Activated naive CD4-positive, alpha-beta T cell treated with anti-CD3 and anti-CD28 coated beads, Interleukin-2, amount 50 U/mL, for 24 hours (primary cell): ENCODE data around the gene MICB.

Experiments used
- H3K27ac Mint-ChIP-seq: one replicate; pipeline ENCODE4 v1.8.0; 2021; ENCODE audit warnings: mild to moderate bottlenecking, mixed read lengths
- H3K27me3 Mint-ChIP-seq: one replicate; pipeline ENCODE4 v1.8.0; 2021; ENCODE audit warnings: mixed read lengths
- H3K36me3 Mint-ChIP-seq: one replicate; pipeline ENCODE4 v1.8.0; 2021; ENCODE audit warnings: mixed read lengths
- H3K4me1 Mint-ChIP-seq: one replicate; pipeline ENCODE4 v1.8.0; 2021; ENCODE audit warnings: mixed read lengths
- H3K4me3 Mint-ChIP-seq: one replicate; pipeline ENCODE4 v1.8.0; 2021; ENCODE audit warnings: mild to moderate bottlenecking, mixed read lengths
- H3K9me3 Mint-ChIP-seq: one replicate; pipeline ENCODE4 v1.8.0; 2021; ENCODE audit warnings: mixed read lengths

Gene MICB

DNA sequence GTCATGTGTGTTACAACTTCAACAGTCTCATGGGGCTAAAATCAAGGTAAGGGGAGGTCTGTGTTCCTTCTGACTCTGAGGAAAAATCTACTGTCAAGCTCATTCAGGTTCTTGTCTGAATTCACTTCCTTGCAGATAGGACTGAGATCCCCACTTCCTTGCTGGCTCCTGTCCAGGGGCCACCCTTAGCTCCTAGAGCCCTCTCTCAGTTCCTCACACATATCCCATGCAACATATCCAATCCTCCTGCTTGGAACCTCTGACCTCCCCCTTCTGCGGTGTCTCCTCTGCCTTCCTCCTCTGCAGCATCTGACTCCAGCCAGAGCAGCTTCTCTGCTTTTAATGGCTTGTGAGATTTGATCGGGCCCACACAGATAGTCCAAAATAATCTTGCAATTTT, 27.1 kb upstream of the MICB start:
- no peaks in the 10 kb centered on the region for H3K9me3 Mint-ChIP-seq
- H3K27me3 Mint-ChIP-seq = no peaks in the 10 kb centered on the region
- H3K36me3 Mint-ChIP-seq = peaks cover 11% of the 10 kb centered on the region
- no peak overlapping the region for H3K4me3 Mint-ChIP-seq
- H3K27ac Mint-ChIP-seq = peak overlapping the region; percentile 61
- H3K4me1 Mint-ChIP-seq = peaks cover 93% of the 10 kb centered on the region

- no peak overlapping the region for H3K27ac Mint-ChIP-seq
- H3K4me1 Mint-ChIP-seq = peaks cover 84% of the 10 kb centered on the region
- no peaks in the 10 kb centered on the region for H3K9me3 Mint-ChIP-seq
- H3K36me3 Mint-ChIP-seq = peaks cover 9% of the 10 kb centered on the region
- H3K4me3 Mint-ChIP-seq = peak overlapping the region; percentile 24
- no peaks in the 10 kb centered on the region for H3K27me3 Mint-ChIP-seq
Observed at GRCh38 chr6:31471711-31472110, 26.2 kb upstream of the MICB start.

- Mint-ChIP-seq H3K9me3 (no peaks in the 10 kb centered on the region), H3K4me1 (peaks cover 82% of the 10 kb centered on the region), H3K27ac (peak overlapping the region; percentile 43), H3K36me3 (peaks cover 5% of the 10 kb centered on the region), H3K4me3 (peak overlapping the region; percentile 24), H3K27me3 (no peaks in the 10 kb centered on the region)
Observed at GRCh38 chr6:31472259-31472658, 25.7 kb upstream of the MICB start.

DNA sequence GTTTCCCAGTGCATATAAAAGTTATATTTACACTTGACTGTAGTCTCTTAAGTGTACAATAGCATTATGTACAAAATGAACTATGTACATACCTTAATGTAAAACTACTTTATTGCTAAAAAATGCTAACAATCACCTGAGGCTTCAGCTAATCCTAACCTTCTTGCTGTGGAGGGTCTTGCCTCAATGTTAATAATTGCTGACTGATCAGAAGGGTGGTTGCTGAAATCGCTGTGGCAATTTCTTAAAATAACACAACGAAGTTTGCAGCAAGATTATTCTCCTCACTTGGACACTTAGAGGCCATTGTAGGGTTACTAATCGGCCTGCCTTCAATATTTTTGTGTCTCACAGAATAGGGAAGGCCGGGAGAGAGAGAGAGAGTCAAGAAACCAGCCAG, 24.7 kb upstream of the MICB start:
- H3K4me1 Mint-ChIP-seq = peaks cover 73% of the 10 kb centered on the region
- no peak overlapping the region for H3K4me3 Mint-ChIP-seq
- H3K9me3 Mint-ChIP-seq = no peaks in the 10 kb centered on the region
- H3K27me3 Mint-ChIP-seq = no peaks in the 10 kb centered on the region
- H3K27ac Mint-ChIP-seq = no peak overlapping the region
- H3K36me3 Mint-ChIP-seq = peaks cover 1% of the 10 kb centered on the region

DNA sequence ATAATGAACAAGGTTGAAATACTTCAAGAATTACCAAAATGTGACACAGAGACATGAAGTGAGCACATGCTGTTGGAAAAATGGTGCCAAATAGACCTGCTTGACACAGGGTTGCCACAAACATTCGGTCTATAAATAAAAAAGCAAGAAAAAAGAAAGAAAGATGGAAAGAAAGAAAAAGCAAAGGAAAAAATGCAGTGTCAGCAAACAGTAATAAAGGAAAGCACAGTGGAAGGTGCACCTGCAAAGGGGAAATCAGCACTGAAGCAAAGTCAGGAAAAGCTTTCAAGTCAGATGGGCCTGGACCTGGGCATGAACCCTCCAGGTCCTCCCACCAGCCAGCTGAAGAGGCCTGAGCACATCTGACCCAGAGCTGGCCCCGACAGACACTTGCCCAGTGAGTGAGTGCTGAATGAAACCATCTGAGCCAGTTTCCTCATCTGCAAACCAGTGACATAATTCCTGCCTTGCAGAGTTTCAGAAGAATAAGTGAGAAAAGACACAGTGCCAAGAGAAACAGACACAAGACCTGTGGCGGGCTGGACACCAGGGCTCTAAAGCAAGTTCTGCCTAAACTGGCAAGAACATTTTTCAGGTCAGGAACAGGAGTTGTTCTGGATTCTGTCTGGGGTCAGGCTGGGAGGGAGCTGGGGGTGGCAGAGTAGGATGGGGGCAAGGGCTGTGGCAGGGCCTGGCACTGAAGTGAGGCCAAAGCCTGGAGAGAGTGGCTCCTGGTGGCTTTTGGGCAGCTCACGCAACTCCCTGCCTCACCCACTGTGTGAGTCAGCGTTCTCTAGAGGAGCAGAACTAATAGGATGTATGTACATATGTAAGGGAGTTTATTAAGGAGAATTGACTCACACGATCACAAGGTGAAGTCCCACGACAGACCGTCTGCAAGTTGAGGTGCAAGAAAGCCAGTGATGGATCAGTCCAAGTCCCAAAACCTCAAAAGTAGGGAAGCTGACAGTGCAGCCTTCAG, 23.9 kb upstream of the MICB start:
- H3K4me1 Mint-ChIP-seq = peaks cover 65% of the 10 kb centered on the region
- H3K27ac Mint-ChIP-seq = peak overlapping the region; percentile 52
- H3K27me3 Mint-ChIP-seq = no peaks in the 10 kb centered on the region
- H3K4me3 Mint-ChIP-seq = no peak overlapping the region
- H3K9me3 Mint-ChIP-seq = no peaks in the 10 kb centered on the region
- H3K36me3 Mint-ChIP-seq = peaks cover 1% of the 10 kb centered on the region

DNA sequence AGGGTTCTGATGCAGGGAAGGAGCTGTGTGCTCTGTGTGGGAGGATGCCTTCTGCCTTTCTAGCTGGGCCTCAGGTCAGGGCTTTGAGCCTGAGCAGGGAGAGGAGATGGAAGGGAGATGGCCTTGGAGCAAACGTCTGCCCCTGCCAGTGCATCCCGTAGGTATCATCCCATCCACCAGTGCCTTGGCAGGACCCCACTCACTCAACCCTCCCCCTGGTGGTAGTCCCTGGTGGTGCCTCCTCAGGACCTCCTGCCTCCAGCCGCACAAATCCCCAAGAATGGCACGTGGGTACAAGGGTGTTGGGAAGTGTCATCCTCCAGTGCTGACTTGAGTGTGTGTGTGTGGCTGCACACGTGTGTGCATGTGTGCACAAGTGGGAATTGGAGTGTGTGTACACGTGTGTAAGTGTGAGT, 23.1 kb upstream of the MICB start:
- H3K36me3 Mint-ChIP-seq = no peaks in the 10 kb centered on the region
- H3K4me3 Mint-ChIP-seq = no peak overlapping the region
- H3K27ac Mint-ChIP-seq = no peak overlapping the region
- no peaks in the 10 kb centered on the region for H3K27me3 Mint-ChIP-seq
- peaks cover 57% of the 10 kb centered on the region for H3K4me1 Mint-ChIP-seq
- H3K9me3 Mint-ChIP-seq = no peaks in the 10 kb centered on the region

DNA sequence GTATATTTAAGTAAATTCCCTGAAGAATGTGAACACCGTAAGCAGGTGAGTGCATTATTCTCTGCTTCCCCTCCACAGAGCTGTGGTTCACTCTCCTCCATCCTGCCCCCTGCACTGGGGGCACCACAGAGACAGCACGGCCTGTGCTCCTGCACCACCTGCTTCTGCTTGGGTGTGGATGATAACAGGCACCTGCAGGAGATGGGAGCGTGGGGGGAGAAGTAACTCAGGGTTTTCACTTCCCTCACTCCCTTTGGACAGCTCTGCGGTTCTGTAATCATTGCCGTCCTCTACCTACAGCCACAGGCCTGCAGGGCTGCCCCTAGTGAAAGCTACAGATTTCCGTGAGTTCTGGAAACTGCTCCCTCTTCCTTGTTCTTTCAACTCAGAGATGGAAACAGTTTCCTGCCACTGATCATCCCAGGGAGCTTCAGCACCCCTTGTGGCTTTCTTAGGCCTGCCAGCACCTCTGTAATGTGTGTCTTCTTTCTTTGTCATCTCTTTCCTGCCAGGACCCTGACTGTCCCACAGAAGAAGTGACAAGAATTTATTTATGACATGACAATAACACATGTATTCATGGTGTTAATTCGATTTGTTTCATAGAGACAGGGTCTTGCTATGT, 21.3 kb upstream of the MICB start:
- H3K27ac Mint-ChIP-seq = no peak overlapping the region
- no peaks in the 10 kb centered on the region for H3K36me3 Mint-ChIP-seq
- H3K9me3 Mint-ChIP-seq = no peaks in the 10 kb centered on the region
- no peaks in the 10 kb centered on the region for H3K27me3 Mint-ChIP-seq
- H3K4me3 Mint-ChIP-seq = no peak overlapping the region
- H3K4me1 Mint-ChIP-seq = peaks cover 39% of the 10 kb centered on the region

DNA sequence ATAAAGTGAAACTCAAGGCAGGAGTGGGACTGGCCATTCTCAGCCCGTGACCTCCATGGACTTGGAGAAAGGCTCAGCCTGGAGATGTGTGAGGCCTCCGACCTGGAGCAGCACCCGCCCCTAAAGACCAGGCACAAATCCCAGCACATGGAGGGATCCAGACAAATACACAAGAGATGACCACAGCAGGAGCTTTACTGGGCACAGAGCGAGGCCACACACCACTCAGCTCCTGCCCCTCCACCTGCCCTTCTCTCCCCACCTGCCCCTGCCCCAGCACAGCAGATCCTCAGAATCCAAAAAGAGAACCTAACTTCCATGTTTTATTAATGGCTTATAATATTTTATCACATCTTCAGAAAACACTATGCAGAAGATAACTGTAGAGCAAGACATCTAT, 20.4 kb upstream of the MICB start:
- Mint-ChIP-seq H3K4me1 (peaks cover 30% of the 10 kb centered on the region), H3K9me3 (no peaks in the 10 kb centered on the region), H3K36me3 (no peaks in the 10 kb centered on the region), H3K27me3 (no peaks in the 10 kb centered on the region), H3K27ac (no peak overlapping the region), H3K4me3 (no peak overlapping the region)

DNA sequence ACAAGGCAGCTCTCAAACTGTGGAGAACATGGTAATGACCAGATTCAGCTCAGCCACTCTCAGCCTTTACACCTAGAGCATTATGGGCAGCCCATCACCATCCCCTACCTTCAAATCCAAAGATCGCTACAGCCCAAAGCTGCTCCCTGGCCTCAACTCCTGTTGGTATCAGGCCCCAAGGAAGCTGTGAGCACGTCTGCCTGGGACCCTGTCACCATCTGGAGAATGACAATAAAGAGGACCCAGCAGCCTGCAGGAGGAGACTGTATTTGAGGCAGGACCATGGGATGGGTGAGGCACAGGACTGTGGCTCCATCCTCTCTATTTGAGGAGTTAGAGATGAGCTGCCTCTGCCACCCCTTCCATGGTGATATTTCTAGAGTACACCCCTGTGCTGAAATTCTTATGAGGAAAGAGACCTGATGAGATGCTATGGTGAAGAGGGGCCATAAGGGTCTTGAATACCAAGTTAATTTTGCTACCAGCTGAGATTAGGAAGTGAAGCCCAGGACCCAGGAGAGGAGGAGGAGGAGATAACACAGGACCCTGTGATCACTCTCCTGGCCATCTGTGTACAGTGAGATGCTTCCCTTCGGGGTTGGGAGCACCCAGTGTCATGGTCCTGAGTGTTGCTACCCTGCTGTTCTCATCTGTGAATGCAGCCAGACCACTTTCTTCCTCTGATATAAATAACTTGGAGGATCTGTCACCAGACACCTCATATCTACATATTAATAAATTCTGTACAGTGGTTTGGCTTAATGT, 19.6 kb upstream of the MICB start:
- no peak overlapping the region for H3K27ac Mint-ChIP-seq
- peaks cover 23% of the 10 kb centered on the region for H3K4me1 Mint-ChIP-seq
- H3K9me3 Mint-ChIP-seq = no peaks in the 10 kb centered on the region
- no peak overlapping the region for H3K4me3 Mint-ChIP-seq
- H3K36me3 Mint-ChIP-seq = no peaks in the 10 kb centered on the region
- H3K27me3 Mint-ChIP-seq = no peaks in the 10 kb centered on the region

DNA sequence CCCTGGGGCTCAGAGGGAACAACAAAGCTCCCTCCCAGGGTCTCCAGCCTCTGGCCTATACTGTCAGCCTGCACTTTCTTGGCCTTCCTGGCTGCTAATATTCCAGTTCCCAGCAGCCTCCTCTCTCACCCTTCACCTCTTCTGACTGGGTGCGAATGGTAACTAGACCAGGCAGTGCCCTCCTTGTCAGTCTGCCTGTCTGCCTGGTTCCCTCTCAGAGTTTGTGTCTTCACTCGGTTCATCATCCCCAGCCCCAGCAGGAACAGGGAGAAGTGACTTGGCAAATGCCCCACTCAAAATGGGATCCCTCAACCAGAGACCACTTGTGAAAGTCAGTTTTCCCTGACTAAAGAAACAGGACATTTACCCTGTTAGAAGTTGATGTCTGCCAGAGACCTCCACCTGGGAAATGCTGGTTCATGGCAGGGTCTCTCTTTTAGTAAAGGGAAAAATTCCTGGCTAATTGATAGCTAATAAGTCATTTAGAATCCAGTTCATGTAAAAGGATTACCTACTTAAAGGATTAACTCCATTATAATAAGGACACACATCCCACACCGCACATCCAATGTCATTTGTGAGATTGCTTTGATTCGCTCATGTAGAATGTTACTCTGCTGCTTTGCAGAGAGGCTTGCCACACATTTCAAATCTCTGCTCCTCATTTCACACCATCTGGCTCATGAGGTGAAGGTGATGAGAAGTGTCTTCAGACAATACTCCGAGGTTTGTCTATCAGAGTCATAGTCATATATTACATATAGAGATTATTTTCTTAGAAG, 18.6 kb upstream of the MICB start:
- H3K27me3 Mint-ChIP-seq = no peaks in the 10 kb centered on the region
- no peak overlapping the region for H3K4me3 Mint-ChIP-seq
- no peaks in the 10 kb centered on the region for H3K9me3 Mint-ChIP-seq
- no peaks in the 10 kb centered on the region for H3K36me3 Mint-ChIP-seq
- H3K27ac Mint-ChIP-seq = no peak overlapping the region
- H3K4me1 Mint-ChIP-seq = peaks cover 14% of the 10 kb centered on the region

GRCh38 chr6:31479933-31480535, 17.9 kb upstream of the MICB start:
- Mint-ChIP-seq H3K4me3 (no peak overlapping the region), H3K9me3 (no peaks in the 10 kb centered on the region), H3K27ac (no peak overlapping the region), H3K27me3 (no peaks in the 10 kb centered on the region), H3K4me1 (peaks cover 7% of the 10 kb centered on the region), H3K36me3 (no peaks in the 10 kb centered on the region)

GRCh38 chr6:31480574-31480973, 17.4 kb upstream of the MICB start:
- Mint-ChIP-seq H3K27me3 (no peaks in the 10 kb centered on the region), H3K4me1 (peaks cover 4% of the 10 kb centered on the region), H3K4me3 (no peak overlapping the region), H3K9me3 (no peaks in the 10 kb centered on the region), H3K36me3 (no peaks in the 10 kb centered on the region), H3K27ac (no peak overlapping the region)

- no peaks in the 10 kb centered on the region for H3K36me3 Mint-ChIP-seq
- H3K27me3 Mint-ChIP-seq = no peaks in the 10 kb centered on the region
- H3K4me3 Mint-ChIP-seq = no peak overlapping the region
- no peaks in the 10 kb centered on the region for H3K9me3 Mint-ChIP-seq
- H3K4me1 Mint-ChIP-seq = no peaks in the 10 kb centered on the region
- H3K27ac Mint-ChIP-seq = no peak overlapping the region
Observed at GRCh38 chr6:31483392-31483791, 14.6 kb upstream of the MICB start.

GRCh38 chr6:31485055-31485454, 12.9 kb upstream of the MICB start:
- Mint-ChIP-seq H3K27me3 (no peaks in the 10 kb centered on the region), H3K27ac (no peak overlapping the region), H3K4me3 (no peak overlapping the region), H3K36me3 (no peaks in the 10 kb centered on the region), H3K9me3 (no peaks in the 10 kb centered on the region), H3K4me1 (no peaks in the 10 kb centered on the region)
